H9 (cell line): ENCODE data around the gene LETMD1. TPM values are rescaled to one million over a fixed set of nuclear protein-coding genes. Genes with fewer than 3 reads are reported as not detected.

Experiments used
- DNase-seq: peaks from one replicate; pipeline ENCODE4 v3.0.0-alpha.2; 2017
- H2AFZ ChIP-seq: one replicate; pipeline ENCODE4 v1.6.1; 2013; ENCODE audit warnings: mild to moderate bottlenecking, low read length, control low read depth, moderate library complexity
- H2AK5ac ChIP-seq: 2 replicates; pipeline ENCODE4 v1.6.1; 2013; ENCODE audit warnings: low read length, control low read depth, mixed read lengths; ENCODE audit not compliant: insufficient read length
- H2BK120ac ChIP-seq: one replicate; pipeline ENCODE4 v1.6.1; 2013; ENCODE audit warnings: low read depth, mild to moderate bottlenecking, low read length, control low read depth, inconsistent platforms; ENCODE audit not compliant: poor library complexity, severe bottlenecking
- H2BK12ac ChIP-seq: 2 replicates; pipeline ENCODE4 v1.6.1; 2013; ENCODE audit warnings: low read length, control low read depth, mixed read lengths, low read depth; ENCODE audit not compliant: insufficient read length
- H2BK15ac ChIP-seq: 2 replicates; pipeline ENCODE4 v1.6.1; 2013; ENCODE audit warnings: low read depth, low read length, control low read depth
- H2BK20ac ChIP-seq: one replicate; pipeline ENCODE4 v1.6.1; 2013; ENCODE audit warnings: low read depth, mild to moderate bottlenecking, low read length, control low read depth, inconsistent platforms; ENCODE audit not compliant: poor library complexity, severe bottlenecking
- H2BK5ac ChIP-seq: 2 replicates; pipeline ENCODE4 v1.6.1; 2013; ENCODE audit warnings: low read length, control low read depth, mixed read lengths; ENCODE audit not compliant: insufficient read length
- H3K14ac ChIP-seq: 2 replicates; pipeline ENCODE4 v1.6.1; 2013; ENCODE audit warnings: low read length, control low read depth; ENCODE audit not compliant: insufficient read depth
- H3K18ac ChIP-seq: 2 replicates; pipeline ENCODE4 v1.6.1; 2013; ENCODE audit warnings: low read depth, mild to moderate bottlenecking, mixed read lengths, low read length, control low read depth; ENCODE audit not compliant: insufficient read length
- H3K23ac ChIP-seq: 2 replicates; pipeline ENCODE4 v1.6.1; 2013; ENCODE audit warnings: low read length, control low read depth, mixed read lengths, low read depth; ENCODE audit not compliant: insufficient read length
- H3K23me2 ChIP-seq: 2 replicates; pipeline ENCODE4 v1.6.1; 2013; ENCODE audit warnings: low read depth, mild to moderate bottlenecking, mixed read lengths, low read length, control low read depth; ENCODE audit not compliant: insufficient read length, poor library complexity, severe bottlenecking
- H3K27ac ChIP-seq: 2 replicates; pipeline ENCODE4 v1.5.1; 2013; ENCODE audit warnings: low read length, control low read depth, mixed read lengths, low read depth; ENCODE audit not compliant: insufficient read length
- H3K27me3 ChIP-seq: 2 replicates; pipeline ENCODE4 v1.6.1; 2013; ENCODE audit warnings: low read length, control low read depth, inconsistent platforms; ENCODE audit not compliant: insufficient read depth
- H3K4ac ChIP-seq: 2 replicates; pipeline ENCODE4 v1.6.1; 2013; ENCODE audit warnings: low read depth, mild to moderate bottlenecking, control low read depth, inconsistent platforms, low read length, moderate library complexity
- H3K4me1 ChIP-seq: 2 replicates; pipeline ENCODE4 v1.6.1; 2013; ENCODE audit warnings: low read length, control low read depth, inconsistent platforms; ENCODE audit not compliant: insufficient read depth
- H3K4me2 ChIP-seq: 2 replicates; pipeline ENCODE4 v1.6.1; 2013; ENCODE audit warnings: low read length, control low read depth, mixed read lengths; ENCODE audit not compliant: insufficient read length, insufficient read depth
- H3K56ac ChIP-seq: 2 replicates; pipeline ENCODE4 v1.6.1; 2013; ENCODE audit warnings: low read depth, mild to moderate bottlenecking, mixed read lengths, low read length, control low read depth; ENCODE audit not compliant: insufficient read length
- H3K79me1 ChIP-seq: 2 replicates; pipeline ENCODE4 v1.6.1; 2013; ENCODE audit warnings: low read depth, mild to moderate bottlenecking, moderate library complexity, low read length, control low read depth, inconsistent platforms; ENCODE audit not compliant: insufficient read depth, poor library complexity, severe bottlenecking
- H3K79me2 ChIP-seq: 2 replicates; pipeline ENCODE4 v1.6.1; 2013; ENCODE audit warnings: low read length, control low read depth, inconsistent platforms; ENCODE audit not compliant: insufficient read depth
- H3K9ac ChIP-seq: 2 replicates; pipeline ENCODE4 v1.6.1; 2013; ENCODE audit warnings: low read length, control low read depth, mixed read lengths; ENCODE audit not compliant: insufficient read length; ENCODE audit errors: extremely low read depth
- H3K9me3 ChIP-seq: one replicate; pipeline ENCODE4 v1.6.1; 2013; ENCODE audit warnings: low read depth, low read length, inconsistent platforms; ENCODE audit not compliant: control insufficient read depth
- H3T11ph ChIP-seq: one replicate; pipeline ENCODE4 v1.6.1; 2013; ENCODE audit warnings: mild to moderate bottlenecking, low read length, control low read depth, inconsistent platforms
- H4K20me1 ChIP-seq: one replicate; pipeline ENCODE4 v1.6.1; 2013; ENCODE audit not compliant: control insufficient read depth, insufficient read length, insufficient read depth
- H4K5ac ChIP-seq: 2 replicates; pipeline ENCODE4 v1.6.1; 2013; ENCODE audit warnings: low read depth, mild to moderate bottlenecking, mixed read lengths, low read length, control low read depth; ENCODE audit not compliant: insufficient read length
- H4K8ac ChIP-seq: replicated peaks from 2 replicates; pipeline ENCODE4 v1.6.1; 2013; ENCODE audit warnings: low read length, control low read depth, mixed read lengths, low read depth; ENCODE audit not compliant: insufficient read length
- H4K91ac ChIP-seq: 2 replicates; pipeline ENCODE4 v1.6.1; 2013; ENCODE audit warnings: low read depth, mild to moderate bottlenecking, moderate library complexity, mixed read lengths, low read length, control low read depth; ENCODE audit not compliant: insufficient read length
- H3K27ac Mint-ChIP-seq, 3 experiments: 2 replicates in 2 of 3; 3 replicates in 1 of 3; pipeline ENCODE4 v1.8.0; 2020 to 2021; ENCODE audit warnings: mixed read lengths in 3 of 3, mild to moderate bottlenecking in 1 of 3, moderate library complexity in 1 of 3
- H3K27me3 Mint-ChIP-seq: 2 replicates; pipeline ENCODE4 v1.8.0; 2021; ENCODE audit warnings: low read depth, mild to moderate bottlenecking, moderate library complexity, mixed read lengths
- H3K36me3 Mint-ChIP-seq, 3 experiments: 2 replicates in 2 of 3; 3 replicates in 1 of 3; pipeline ENCODE4 v1.8.0; 2020 to 2021; ENCODE audit warnings: low read depth in 3 of 3, mixed read lengths in 3 of 3; ENCODE audit not compliant: insufficient read depth in 1 of 3
- H3K4me1 Mint-ChIP-seq, 2 experiments: 2 replicates each; pipeline ENCODE4 v1.8.0; 2020; ENCODE audit warnings: mixed read lengths in 2 of 2
- H3K4me3 Mint-ChIP-seq, 2 experiments: 2 replicates in 1 of 2; 3 replicates in 1 of 2; pipeline ENCODE4 v1.8.0; 2020 to 2021; ENCODE audit warnings: mild to moderate bottlenecking in 2 of 2, mixed read lengths in 2 of 2, moderate library complexity in 1 of 2
- H3K9me3 Mint-ChIP-seq, 2 experiments: 2 replicates in 1 of 2; 3 replicates in 1 of 2; pipeline ENCODE4 v1.8.0; 2020; ENCODE audit warnings: mild to moderate bottlenecking in 2 of 2, mixed read lengths in 2 of 2, moderate library complexity in 1 of 2
- WGBS: extraction: QIAGEN DNeasy Blood & Tissue Kit; methylation state at CpG from one replicate; pipeline ENCODE4 v1.1.7; 2013; ENCODE audit warnings: missing lambda C conversion rate, low lambda C conversion rate, mixed read lengths; ENCODE audit not compliant: insufficient read length; ENCODE audit errors: extremely low coverage; 5-methylcytosine and 5-hydroxymethylcytosine counted together
- total RNA-seq: library from RNA; stranded (reverse); gene quantifications from 2 replicates; pipeline ENCODE4 v1.2.1, GENCODE V29; 2021
- TF ChIP-seq, protein P1 (sequence below): fragments of 200-600 bp; sonication (generic); conservative IDR thresholded peaks from 3 replicates; pipeline ENCODE4 v1.8.0; 2021; ENCODE audit warnings: antibody characterized with exemption, mild to moderate bottlenecking

The LETMD1 gene
- total RNA-seq, 1 experiment from 2014 or later, result 34.9 TPM

DNA sequence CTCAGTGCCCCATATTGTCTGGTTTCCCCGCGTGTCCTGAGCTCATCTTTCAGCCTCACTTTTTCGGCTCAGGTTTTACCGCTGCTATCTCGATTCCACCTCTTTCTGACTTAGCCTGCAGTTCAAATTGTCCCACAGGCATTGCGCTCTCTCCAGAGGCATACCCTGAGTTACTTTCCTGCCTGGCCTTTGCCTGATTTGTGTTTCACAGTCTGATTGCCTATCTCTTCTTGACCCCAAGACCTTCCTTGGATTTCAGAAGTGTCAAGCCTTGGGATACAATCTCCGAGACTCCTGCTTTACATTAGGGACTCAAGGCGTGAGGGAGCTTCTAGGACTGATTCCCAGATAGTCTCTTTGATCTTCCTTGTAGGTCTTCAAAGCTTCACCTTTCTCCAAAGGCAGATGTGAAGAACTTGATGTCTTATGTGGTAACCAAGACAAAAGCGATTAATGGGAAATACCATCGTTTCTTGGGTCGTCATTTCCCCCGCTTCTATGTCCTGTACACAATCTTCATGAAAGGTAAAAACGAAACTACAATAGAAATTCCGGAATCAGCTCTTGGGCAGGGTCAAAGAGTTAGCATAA, 629 bp downstream of the LETMD1 start:
- H3K9me3 ChIP-seq, result no peaks in the 10 kb centered on the region
- H2BK20ac ChIP-seq, result no peak overlapping the region
- no peak overlapping the region for H3T11ph ChIP-seq
- H4K5ac ChIP-seq, result no peak overlapping the region
- no peaks in the 10 kb centered on the region for H4K20me1 ChIP-seq
- Mint-ChIP-seq H3K4me1 (peaks cover 11 to 16% of the 10 kb centered on the region in 2 experiments), H3K9me3 (no peaks in the 10 kb centered on the region; a peak in 1 of 5 replicates), H3K27me3 (no peaks in the 10 kb centered on the region), H3K4me3 (peak overlapping the region; percentile 88 to 94), H3K36me3 (peaks cover 5 to 13% (median 12%) of the 10 kb centered on the region in 3 experiments; a peak in 5 of 7 replicates), H3K27ac (peak overlapping the region; percentile 13 to 95 (median 21); a peak in 5 of 7 replicates)
- no peak overlapping the region for H2BK15ac ChIP-seq
- H3K18ac ChIP-seq, result no peak overlapping the region
- peak overlapping the region; percentile 92 for H3K4me2 ChIP-seq
- H3K23me2 ChIP-seq, result peaks cover 6% of the 10 kb centered on the region
- no CpG with 5 or more reads among the region's 14 CpGs for WGBS
- no peak overlapping the region for H3K23ac ChIP-seq
- H3K27me3 ChIP-seq, result no peaks in the 10 kb centered on the region
- H4K91ac ChIP-seq, result no peak overlapping the region
- no peaks in the 10 kb centered on the region for H3K79me1 ChIP-seq
- H3K4me1 ChIP-seq, result 0 out of 2 replicates have a peak, but pooled peaks cover 2% of the 10 kb centered on the region
- H2AFZ ChIP-seq, result no peak overlapping the region
- no peaks in the 10 kb centered on the region for H3K79me2 ChIP-seq
- no peak overlapping the region for H3K27ac ChIP-seq
- no peak overlapping the region for H2BK12ac ChIP-seq
- no peak overlapping the region for H3K14ac ChIP-seq
- H2BK5ac ChIP-seq, result no peak overlapping the region
- no peak overlapping the region for H3K4ac ChIP-seq
- TF ChIP-seq, protein P1, sequence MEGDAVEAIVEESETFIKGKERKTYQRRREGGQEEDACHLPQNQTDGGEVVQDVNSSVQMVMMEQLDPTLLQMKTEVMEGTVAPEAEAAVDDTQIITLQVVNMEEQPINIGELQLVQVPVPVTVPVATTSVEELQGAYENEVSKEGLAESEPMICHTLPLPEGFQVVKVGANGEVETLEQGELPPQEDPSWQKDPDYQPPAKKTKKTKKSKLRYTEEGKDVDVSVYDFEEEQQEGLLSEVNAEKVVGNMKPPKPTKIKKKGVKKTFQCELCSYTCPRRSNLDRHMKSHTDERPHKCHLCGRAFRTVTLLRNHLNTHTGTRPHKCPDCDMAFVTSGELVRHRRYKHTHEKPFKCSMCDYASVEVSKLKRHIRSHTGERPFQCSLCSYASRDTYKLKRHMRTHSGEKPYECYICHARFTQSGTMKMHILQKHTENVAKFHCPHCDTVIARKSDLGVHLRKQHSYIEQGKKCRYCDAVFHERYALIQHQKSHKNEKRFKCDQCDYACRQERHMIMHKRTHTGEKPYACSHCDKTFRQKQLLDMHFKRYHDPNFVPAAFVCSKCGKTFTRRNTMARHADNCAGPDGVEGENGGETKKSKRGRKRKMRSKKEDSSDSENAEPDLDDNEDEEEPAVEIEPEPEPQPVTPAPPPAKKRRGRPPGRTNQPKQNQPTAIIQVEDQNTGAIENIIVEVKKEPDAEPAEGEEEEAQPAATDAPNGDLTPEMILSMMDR, result no peak
- peak overlapping the region; percentile 58 for H3K9ac ChIP-seq
- H2AK5ac ChIP-seq, result no peak overlapping the region
- no peak overlapping the region for H4K8ac ChIP-seq
- no peak overlapping the region for H2BK120ac ChIP-seq
- no peak overlapping the region for H3K56ac ChIP-seq
- no peak for DNase-seq
